HCT116 (cell line): Measurements from ENCODE around the gene GRK5. TPM values are rescaled to one million over a fixed set of nuclear protein-coding genes. Genes with fewer than 3 reads are reported as not detected.

ENCODE experiments used
- ATAC-seq: fragments of 200-7000 bp; cut with Tn5 transposase; 2 replicates; pipeline ENCODE4 v1.9.1; 2020; ENCODE audit warnings: mild to moderate bottlenecking, moderate library complexity
- BruUV-seq: library from RNA; stranded (reverse); fragments of 400-500 nt; replicated peaks from 2 replicates; lab custom pipeline; 2021; lab: Mats Ljungman, UMichigan
- CTCF ChIA-PET: fragments of 300-600 bp; sonication (Branson Sonifier 250); formaldehyde crosslinking; loops from one replicate; lab custom pipeline; 2021; ENCODE audit warnings: antibody characterized with exemption; lab: Charles Lee
- POLR2A ChIA-PET: fragments of 300-600, 350-600 bp; sonication (Branson Sonifier 250); formaldehyde crosslinking; loops from one replicate; lab custom pipeline; 2021; ENCODE audit warnings: antibody characterized with exemption; lab: Charles Lee
- RAD21 ChIA-PET, 2 experiments: fragments of 300-600 bp; sonication (Branson Sonifier 250); formaldehyde crosslinking; loops; one replicate each; lab custom pipeline; 2023; ENCODE audit warnings: low total read pairs in 2 of 2; ENCODE audit not compliant: uncharacterized antibody in 2 of 2, unreplicated experiment in 2 of 2, low non-redundant PET in 1 of 2; lab: Charles Lee
- DNase-seq: peaks from one replicate; pipeline ENCODE4 v3.0.0-alpha.2; 2010; ENCODE audit warnings: low read depth, low spot score
- H2AFZ ChIP-seq: fragments of 200-600 bp; shearing (Covaris generic), sonication (generic); 2 replicates; pipeline ENCODE4 v1.6.1; 2017; ENCODE audit warnings: low read depth, mixed run types, mixed read lengths, antibody characterized with exemption, low read length; ENCODE audit not compliant: poor library complexity, severe bottlenecking
- H3K27ac ChIP-seq: 2 replicates; pipeline ENCODE4 v1.5.1; 2012; ENCODE audit warnings: low read depth, low read length
- H3K27me3 ChIP-seq: fragments of 200-600 bp; sonication (generic); 2 replicates; pipeline ENCODE4 v1.6.1; 2016; ENCODE audit warnings: mixed run types, low read length, mixed read lengths; ENCODE audit not compliant: insufficient read depth
- H3K36me3 ChIP-seq, 2 experiments: fragments of 200-500 bp in 1 of 2; fragments of 200-600 bp in 1 of 2; sonication (Bioruptor generic) in 1 of 2; sonication (generic) in 1 of 2; 2 replicates each; pipeline versions ENCODE4 v1.5.1 to v1.6.1; 2014 to 2016; ENCODE audit warnings: low read length in 2 of 2, inconsistent platforms in 1 of 2, mixed read lengths in 1 of 2, mixed run types in 1 of 2; ENCODE audit not compliant: insufficient read depth in 2 of 2, control insufficient read depth in 1 of 2
- H3K4me1 ChIP-seq, 2 experiments: fragments of 200-600 bp in 1 of 2; sonication (generic) in 1 of 2; 2 replicates each; pipeline versions ENCODE4 v1.5.1 to v1.6.1; 2012 to 2017; ENCODE audit warnings: low read length in 2 of 2, inconsistent platforms in 1 of 2, mild to moderate bottlenecking in 1 of 2, mixed read lengths in 1 of 2, mixed run types in 1 of 2, moderate library complexity in 1 of 2; ENCODE audit not compliant: insufficient read depth in 2 of 2, control insufficient read depth in 1 of 2
- H3K4me2 ChIP-seq: fragments of 200-600 bp; sonication (generic); 2 replicates; pipeline ENCODE4 v1.6.1; 2017; ENCODE audit warnings: mixed run types, low read length, mixed read lengths
- H3K4me3 ChIP-seq, 2 experiments: fragments of 200-600 bp in 1 of 2; sonication (generic) in 1 of 2; replicated peaks in 1 of 2; 2 replicates each; pipeline ENCODE4 v1.5.1; 2011 to 2016; ENCODE audit warnings: low read length in 2 of 2, control low read depth in 1 of 2, low read depth in 1 of 2, mild to moderate bottlenecking in 1 of 2, mixed read lengths in 1 of 2, mixed run types in 1 of 2
- H3K79me2 ChIP-seq: fragments of 200-600 bp; sonication (generic); 2 replicates; pipeline ENCODE4 v1.6.1; 2017; ENCODE audit warnings: mild to moderate bottlenecking, mixed run types, low read length, moderate library complexity, mixed read lengths; ENCODE audit not compliant: insufficient read depth
- H3K9ac ChIP-seq: fragments of 200-600 bp; sonication (generic); 2 replicates; pipeline ENCODE4 v1.6.1; 2016; ENCODE audit warnings: low read length, mixed read lengths
- H3K9me2 ChIP-seq: fragments of 200-600 bp; sonication (generic), shearing (Covaris generic); 2 replicates; pipeline ENCODE4 v1.6.1; 2017; ENCODE audit warnings: mixed run types, mild to moderate bottlenecking, moderate library complexity; ENCODE audit not compliant: insufficient read depth
- H3K9me3 ChIP-seq, 2 experiments: fragments of 200-500 bp in 1 of 2; fragments of 200-600 bp in 1 of 2; sonication (Bioruptor generic) in 1 of 2; sonication (generic) in 1 of 2; 2 replicates each; pipeline ENCODE4 v1.6.1; 2014 to 2017; ENCODE audit warnings: low read length in 2 of 2, mixed read lengths in 2 of 2, inconsistent platforms in 1 of 2, low read depth in 1 of 2, mild to moderate bottlenecking in 1 of 2, mixed run types in 1 of 2, moderate library complexity in 1 of 2; ENCODE audit not compliant: control insufficient read depth in 1 of 2, insufficient read depth in 1 of 2
- H4K20me1 ChIP-seq: fragments of 200-600 bp; sonication (generic), shearing (Covaris generic); 2 replicates; pipeline ENCODE4 v1.6.1; 2017; ENCODE audit warnings: mixed run types, mild to moderate bottlenecking, moderate library complexity; ENCODE audit not compliant: insufficient read depth
- CBX3 ChIP-seq: IDR thresholded peaks from 2 replicates; pipeline ENCODE4 v1.6.1; 2012; ENCODE audit warnings: low read depth
- CEBPB ChIP-seq: IDR thresholded peaks from 2 replicates; pipeline ENCODE4 v1.6.1; 2012; ENCODE audit warnings: low read depth
- JUND ChIP-seq: IDR thresholded peaks from 2 replicates; pipeline ENCODE4 v1.6.1; 2012
- POLR2A ChIP-seq: IDR thresholded peaks from 2 replicates; pipeline ENCODE4 v1.7.0; 2011; ENCODE audit warnings: borderline replicate concordance; ENCODE audit not compliant: insufficient read depth, insufficient read length; ENCODE audit errors: extremely low read depth
- RAD21 ChIP-seq: IDR thresholded peaks from 2 replicates; pipeline ENCODE4 v1.6.1; 2012; ENCODE audit warnings: low read depth, mild to moderate bottlenecking
- REST ChIP-seq: IDR thresholded peaks from 2 replicates; pipeline ENCODE4 v1.6.1; 2012; ENCODE audit warnings: low read depth
- TCF7L2 ChIP-seq: IDR thresholded peaks from 2 replicates; pipeline ENCODE4 v1.7.0; 2011; ENCODE audit warnings: borderline replicate concordance, inconsistent platforms; ENCODE audit not compliant: insufficient read depth, insufficient read length; ENCODE audit errors: extremely low read depth
- YY1 ChIP-seq: IDR thresholded peaks from 2 replicates; pipeline ENCODE4 v1.6.1; 2011; ENCODE audit warnings: low read length, low read depth, moderate library complexity, mild to moderate bottlenecking; ENCODE audit not compliant: insufficient replicate concordance; ENCODE audit errors: extremely low read depth
- ZBTB33 ChIP-seq: IDR thresholded peaks from 2 replicates; pipeline ENCODE4 v1.6.1; 2011; ENCODE audit warnings: mild to moderate bottlenecking, low read length, moderate library complexity; ENCODE audit not compliant: insufficient replicate concordance; ENCODE audit errors: extremely low read depth
- intact Hi-C: fragments of 100-400 bp; cut with micrococcal nuclease; formaldehyde crosslinking; loops from 2 replicates; pipeline ENCODE4 v1.10.0; 2022
- total RNA-seq: library from RNA; stranded (reverse); gene quantifications from one replicate; pipeline ENCODE4 v1.2.1, GENCODE V29; 2021; ENCODE audit not compliant: unreplicated experiment
- TF ChIP-seq, protein P1 (sequence below), 3 experiments: fragments of 200-600 bp in 1 of 3; sonication (generic) in 1 of 3; IDR thresholded peaks in 2 of 3; conservative IDR thresholded peaks in 1 of 3; 2 replicates each; pipeline ENCODE4 v1.5.1; 2012 to 2017; ENCODE audit warnings: low read depth in 2 of 3, low read length in 2 of 3, antibody characterized with exemption in 1 of 3, borderline replicate concordance in 1 of 3, control low read depth in 1 of 3, mild to moderate bottlenecking in 1 of 3, mixed read lengths in 1 of 3, mixed run types in 1 of 3, moderate library complexity in 1 of 3; ENCODE audit not compliant: insufficient read depth in 1 of 3
- TF ChIP-seq, protein P2 (sequence below): IDR thresholded peaks from 2 replicates; pipeline ENCODE4 v1.6.1; 2012
- TF ChIP-seq, protein P3 (sequence below): IDR thresholded peaks from 2 replicates; pipeline ENCODE4 v1.6.1; 2012

GRK5 gene
- total RNA-seq, 1 experiment from 2014 or later = 7.3 TPM

DNA sequence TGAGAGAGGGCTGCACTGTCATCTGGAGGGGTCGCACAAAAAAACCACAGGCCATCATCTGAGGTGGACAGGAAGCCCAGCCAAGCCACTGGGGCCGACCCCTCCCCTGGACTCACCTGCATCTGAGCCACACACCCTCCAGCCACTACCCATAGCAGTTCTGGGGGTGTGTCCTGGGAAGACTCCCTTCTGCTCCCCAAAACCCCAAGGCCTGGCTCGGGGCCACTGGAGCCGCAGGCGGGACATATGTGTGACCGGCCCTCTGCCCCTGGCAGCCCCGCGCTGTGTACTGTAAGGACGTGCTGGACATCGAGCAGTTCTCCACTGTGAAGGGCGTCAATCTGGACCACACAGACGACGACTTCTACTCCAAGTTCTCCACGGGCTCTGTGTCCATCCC is 245.0 kb downstream of the GRK5 start:
- no peaks in the 10 kb centered on the region for H3K79me2 ChIP-seq
- no TSS peak for BruUV-seq
- POLR2A ChIA-PET = no interaction called here
- H3K9ac ChIP-seq = no peak overlapping the region
- RAD21 ChIA-PET = no interaction called here
- H3K36me3 ChIP-seq = no peaks in the 10 kb centered on the region
- H2AFZ ChIP-seq = no peak overlapping the region
- CTCF ChIA-PET = no interaction called here
- TF ChIP-seq TCF7L2 = no peak
- no peaks in the 10 kb centered on the region for H3K9me3 ChIP-seq
- H3K4me1 ChIP-seq = peaks cover 10 to 20% of the 10 kb centered on the region in 2 experiments
- no peak overlapping the region for H3K4me3 ChIP-seq
- DNase-seq = no peak
- H3K9me2 ChIP-seq = no peaks in the 10 kb centered on the region
- H3K27ac ChIP-seq = no peak overlapping the region
- intact Hi-C loops = no loop called here
- no peak overlapping the region for H3K4me2 ChIP-seq
- no peak for ATAC-seq
- H4K20me1 ChIP-seq = no peaks in the 10 kb centered on the region
- no peaks in the 10 kb centered on the region for H3K27me3 ChIP-seq

GRCh38 chr10:119453313-119453712 is 245.9 kb downstream of the GRK5 start:
- ChIA-PET POLR2A (no interaction called here), RAD21 (no interaction called here), CTCF (interaction anchor here (2.0 kb wide), 1 partner anchor 8 kb away, joined by 11 read pairs; no protein-coding TSS in a partner anchor)
- H3K79me2 ChIP-seq = no peaks in the 10 kb centered on the region
- no peak overlapping the region for H2AFZ ChIP-seq
- no peak overlapping the region for H3K27ac ChIP-seq
- H3K4me1 ChIP-seq = peaks cover 10 to 20% of the 10 kb centered on the region in 2 experiments
- intact Hi-C loops = no loop called here
- H3K4me3 ChIP-seq = no peak overlapping the region
- H3K36me3 ChIP-seq = no peaks in the 10 kb centered on the region
- H3K9me2 ChIP-seq = no peaks in the 10 kb centered on the region
- ATAC-seq (no peak), DNase-seq (no peak)
- no peak overlapping the region for H3K9ac ChIP-seq
- no TSS peak for BruUV-seq
- H3K9me3 ChIP-seq = no peaks in the 10 kb centered on the region
- H3K27me3 ChIP-seq = no peaks in the 10 kb centered on the region
- no peaks in the 10 kb centered on the region for H4K20me1 ChIP-seq
- H3K4me2 ChIP-seq = no peak overlapping the region
- TF ChIP-seq REST (no peak), CEBPB (no peak), CBX3 (no peak), JUND (no peak), POLR2A (no peak), RAD21 (no peak), TCF7L2 (no peak), ZBTB33 (no peak), YY1 (no peak)
- TF ChIP-seq, protein P1, sequence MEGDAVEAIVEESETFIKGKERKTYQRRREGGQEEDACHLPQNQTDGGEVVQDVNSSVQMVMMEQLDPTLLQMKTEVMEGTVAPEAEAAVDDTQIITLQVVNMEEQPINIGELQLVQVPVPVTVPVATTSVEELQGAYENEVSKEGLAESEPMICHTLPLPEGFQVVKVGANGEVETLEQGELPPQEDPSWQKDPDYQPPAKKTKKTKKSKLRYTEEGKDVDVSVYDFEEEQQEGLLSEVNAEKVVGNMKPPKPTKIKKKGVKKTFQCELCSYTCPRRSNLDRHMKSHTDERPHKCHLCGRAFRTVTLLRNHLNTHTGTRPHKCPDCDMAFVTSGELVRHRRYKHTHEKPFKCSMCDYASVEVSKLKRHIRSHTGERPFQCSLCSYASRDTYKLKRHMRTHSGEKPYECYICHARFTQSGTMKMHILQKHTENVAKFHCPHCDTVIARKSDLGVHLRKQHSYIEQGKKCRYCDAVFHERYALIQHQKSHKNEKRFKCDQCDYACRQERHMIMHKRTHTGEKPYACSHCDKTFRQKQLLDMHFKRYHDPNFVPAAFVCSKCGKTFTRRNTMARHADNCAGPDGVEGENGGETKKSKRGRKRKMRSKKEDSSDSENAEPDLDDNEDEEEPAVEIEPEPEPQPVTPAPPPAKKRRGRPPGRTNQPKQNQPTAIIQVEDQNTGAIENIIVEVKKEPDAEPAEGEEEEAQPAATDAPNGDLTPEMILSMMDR (IDR thresholded peaks at IDR 0.05 in 2 of 3, conservative IDR thresholded peaks at IDR 0.05 in 1 of 3; ENCODE audit: borderline replicate concordance in 1 of 3, insufficient read depth in 1 of 3, low read depth in 2 of 3, low read length in 2 of 3) = no peak
- TF ChIP-seq, protein P2, sequence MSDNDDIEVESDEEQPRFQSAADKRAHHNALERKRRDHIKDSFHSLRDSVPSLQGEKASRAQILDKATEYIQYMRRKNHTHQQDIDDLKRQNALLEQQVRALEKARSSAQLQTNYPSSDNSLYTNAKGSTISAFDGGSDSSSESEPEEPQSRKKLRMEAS = no peak
- TF ChIP-seq, protein P3, sequence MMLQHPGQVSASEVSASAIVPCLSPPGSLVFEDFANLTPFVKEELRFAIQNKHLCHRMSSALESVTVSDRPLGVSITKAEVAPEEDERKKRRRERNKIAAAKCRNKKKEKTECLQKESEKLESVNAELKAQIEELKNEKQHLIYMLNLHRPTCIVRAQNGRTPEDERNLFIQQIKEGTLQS = no peak
